Erythroblast (primary cell): Measurements from ENCODE around the gene PRG3.

Source experiments
- GATA1 ChIP-seq: IDR thresholded peaks from 2 replicates; pipeline ENCODE4 v1.6.1; 2011; ENCODE audit warnings: low read depth, mild to moderate bottlenecking, control low read depth, low read length, moderate library complexity
- POLR2A ChIP-seq: IDR thresholded peaks from 2 replicates; pipeline ENCODE4 v1.6.1; 2011; ENCODE audit warnings: mild to moderate bottlenecking, low read length

DNA sequence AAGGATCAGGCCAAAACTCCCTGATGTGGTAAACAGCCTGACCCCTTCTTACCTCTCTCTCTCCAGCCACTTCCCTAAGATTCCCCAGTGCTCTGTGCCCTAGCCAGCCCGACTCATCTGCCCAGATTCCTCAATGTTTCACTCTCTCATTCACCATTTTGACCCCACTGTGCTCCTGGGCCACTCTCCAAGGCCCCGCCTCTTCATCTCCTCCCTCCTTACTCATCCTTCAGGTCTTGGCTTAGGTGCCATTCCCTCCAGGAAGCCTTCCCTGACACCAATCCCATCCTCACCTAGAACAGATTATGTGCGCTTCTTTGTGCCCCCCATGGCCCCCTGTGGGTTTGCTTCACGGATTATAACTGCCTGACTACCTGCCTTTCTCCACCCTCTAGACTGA, 32.7 kb upstream of the PRG3 start:
- TF ChIP-seq POLR2A (no peak), GATA1 (no peak)
